Stimulated activated naive CD4-positive, alpha-beta T cell treated with Interleukin-2 at 50 U/mL for 16 hours (primary cell): ENCODE results near the gene DLGAP5.

Experiments
- DNase-seq: peaks from one replicate; lab custom pipeline; 2025; lab: John Stamatoyannopoulos, UW

DLGAP5 gene

DNA sequence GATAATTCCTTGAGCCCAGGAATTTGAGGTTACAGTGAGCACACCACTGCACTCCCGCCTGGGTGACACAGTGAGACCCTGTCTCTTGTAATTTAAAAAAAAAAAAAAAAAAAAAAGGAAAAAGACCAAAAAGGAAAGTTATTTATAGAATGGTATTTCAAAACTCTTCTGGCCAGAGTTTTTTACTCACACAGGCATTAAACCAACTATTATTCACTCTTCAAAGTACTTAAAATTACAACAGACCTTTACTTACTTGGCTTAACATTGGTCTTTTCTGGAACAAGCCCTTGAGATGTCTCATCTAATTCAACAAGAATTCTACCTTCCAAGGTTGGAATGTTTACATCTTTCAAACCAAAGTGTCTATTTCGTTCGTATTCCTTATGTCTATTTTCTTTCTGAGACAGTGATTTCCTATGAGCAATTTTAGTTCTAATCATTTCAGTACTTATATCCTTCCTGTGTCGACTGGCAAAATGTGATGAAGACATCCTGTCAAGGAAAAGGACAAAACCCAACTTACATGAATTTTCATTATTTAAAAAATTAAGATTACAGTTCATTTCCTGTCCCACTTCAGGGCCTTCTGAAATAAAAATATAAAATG lies 2.6 kb downstream of the DLGAP5 start:
- no peak for DNase-seq

DNA sequence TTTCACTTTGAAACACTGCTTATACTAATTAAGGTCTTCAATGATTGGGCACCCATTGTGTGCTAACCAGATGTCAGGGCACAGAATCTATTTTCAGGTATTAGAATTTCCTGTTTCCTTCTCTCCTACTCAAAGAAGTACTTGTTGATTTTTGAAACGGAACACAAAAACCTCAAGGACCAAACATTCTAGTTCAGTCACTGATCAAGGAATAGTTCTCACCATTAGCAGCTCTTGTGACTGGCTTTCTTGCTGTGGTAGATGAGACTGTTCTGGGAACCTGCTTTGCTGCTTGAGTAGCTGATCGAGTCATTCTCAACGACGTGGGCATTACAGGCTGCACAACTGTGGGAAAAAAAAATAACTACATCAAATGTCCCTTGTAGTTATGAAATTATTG lies 11.0 kb downstream of the DLGAP5 start:
- no peak for DNase-seq

DNA sequence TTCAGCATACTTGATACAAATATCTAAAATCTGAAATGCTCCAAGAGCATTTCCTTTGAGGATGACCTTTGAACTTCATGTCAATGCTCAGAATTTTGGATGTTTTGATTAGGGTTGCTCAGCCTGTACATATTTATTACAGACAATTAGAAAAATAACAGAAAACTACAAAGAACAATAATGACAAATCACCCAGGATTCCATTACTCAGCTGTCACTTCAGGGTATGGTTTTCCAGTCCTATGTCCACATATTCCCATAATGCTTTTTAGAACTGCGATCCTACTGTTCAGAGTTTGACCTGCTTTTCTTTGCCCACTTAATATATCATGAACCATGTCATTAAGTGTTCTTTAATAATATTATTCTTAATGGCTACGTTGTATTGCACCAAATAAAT lies 11.4 kb downstream of the DLGAP5 start:
- DNase-seq, result no peak

DNA sequence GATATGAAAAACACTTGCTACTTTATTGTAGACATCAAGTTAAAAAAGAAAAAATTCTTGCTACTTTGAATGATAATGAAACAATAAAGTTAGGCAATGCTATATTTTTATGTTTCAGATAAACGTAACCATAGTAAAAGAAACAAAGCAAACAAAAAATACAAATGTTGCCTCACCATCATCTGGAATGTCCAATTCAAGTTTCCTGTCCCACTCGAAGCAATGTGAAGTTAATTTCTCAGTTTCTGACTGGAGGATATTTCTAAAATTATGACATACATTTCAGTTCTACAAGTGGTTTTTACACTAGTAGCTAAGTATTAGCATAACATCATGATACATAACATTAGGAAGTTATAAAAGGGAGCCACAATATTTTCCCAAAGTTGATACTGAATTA lies 20.9 kb downstream of the DLGAP5 start:
- no peak for DNase-seq

DNA sequence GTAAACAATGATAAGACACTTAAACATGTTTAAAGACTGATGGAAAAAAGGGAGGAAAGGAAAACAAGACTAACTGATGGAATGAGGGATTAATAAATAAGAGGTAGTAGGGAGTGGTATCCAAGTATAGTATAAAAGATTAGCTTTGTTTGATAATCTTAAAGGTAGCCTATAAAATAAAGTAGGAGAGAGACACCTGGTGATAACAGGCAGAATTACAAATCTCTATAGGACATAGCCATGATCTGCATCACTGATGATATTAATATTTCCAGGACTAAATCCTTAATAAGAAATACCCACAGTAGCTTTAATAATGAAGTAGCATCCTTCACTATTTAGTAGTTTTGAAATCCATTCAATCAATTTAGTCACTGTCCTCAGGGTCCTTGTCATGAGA lies 30.4 kb downstream of the DLGAP5 start:
- no peak for DNase-seq

DNA sequence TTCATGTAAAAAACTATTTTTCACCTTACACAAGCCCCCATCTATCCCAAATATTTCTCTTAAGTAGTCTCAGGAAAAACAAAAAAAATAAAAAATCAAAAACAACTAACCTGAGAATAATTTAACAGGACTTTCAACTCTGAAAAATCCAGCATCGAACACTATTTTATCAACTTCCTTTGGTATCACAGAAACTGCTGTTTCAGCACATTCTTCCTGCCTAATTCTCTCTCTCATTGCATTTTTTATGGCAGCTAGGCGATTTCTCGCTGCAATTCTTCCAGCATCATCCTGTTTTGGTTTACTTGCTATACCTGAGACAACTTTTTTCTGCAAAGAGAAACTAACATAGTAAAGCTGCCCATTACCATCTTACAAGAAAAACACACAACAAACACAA lies 33.0 kb downstream of the DLGAP5 start:
- no peak for DNase-seq

DNA sequence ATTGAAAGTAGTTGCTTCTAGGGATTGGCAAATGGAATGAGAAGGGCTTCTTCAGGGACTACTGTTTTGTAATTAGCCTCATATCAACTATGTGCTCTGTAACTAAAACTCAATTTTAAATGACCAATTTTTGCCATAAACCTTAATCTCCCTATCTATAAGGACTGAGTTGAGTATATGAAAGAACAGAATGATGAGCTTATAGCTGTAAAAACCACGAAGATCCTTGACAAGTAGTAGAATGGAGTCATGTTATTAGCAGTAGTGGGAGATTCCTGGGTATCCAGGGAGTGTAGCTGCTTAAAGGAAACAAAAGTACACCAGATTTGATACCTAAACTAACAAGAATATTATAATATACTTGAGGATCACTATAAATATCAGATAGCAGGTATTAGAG lies 34.3 kb downstream of the DLGAP5 start:
- DNase-seq, result no peak

GRCh38 chr14:55153951-55154350 lies 37.4 kb downstream of the DLGAP5 start:
- DNase-seq, result no peak

GRCh38 chr14:55152052-55152753 lies 39.2 kb downstream of the DLGAP5 start:
- DNase-seq, result no peak

- DNase-seq, result no peak
Observed at GRCh38 chr14:55151601-55152000, 39.8 kb downstream of the DLGAP5 start.

DNA sequence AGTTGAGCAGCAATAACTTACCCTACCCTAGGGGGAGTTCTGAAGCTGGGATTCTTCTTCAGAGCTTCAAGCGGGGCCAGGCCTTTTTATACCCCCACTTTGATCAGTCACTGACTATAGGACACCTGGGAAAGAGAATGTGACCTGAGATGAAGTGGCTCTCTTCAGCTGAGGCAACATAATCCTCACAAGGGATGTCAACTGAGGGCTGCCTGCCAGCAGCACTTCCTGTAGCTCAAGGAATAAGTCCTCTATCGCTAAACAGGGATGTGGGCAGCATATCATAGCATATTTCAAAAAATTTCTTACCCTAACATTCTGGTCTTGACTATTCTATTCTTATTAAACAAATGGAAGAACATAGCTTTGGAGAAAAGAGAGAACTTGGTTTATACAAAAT lies 45.0 kb downstream of the DLGAP5 start:
- DNase-seq, result no peak

DNA sequence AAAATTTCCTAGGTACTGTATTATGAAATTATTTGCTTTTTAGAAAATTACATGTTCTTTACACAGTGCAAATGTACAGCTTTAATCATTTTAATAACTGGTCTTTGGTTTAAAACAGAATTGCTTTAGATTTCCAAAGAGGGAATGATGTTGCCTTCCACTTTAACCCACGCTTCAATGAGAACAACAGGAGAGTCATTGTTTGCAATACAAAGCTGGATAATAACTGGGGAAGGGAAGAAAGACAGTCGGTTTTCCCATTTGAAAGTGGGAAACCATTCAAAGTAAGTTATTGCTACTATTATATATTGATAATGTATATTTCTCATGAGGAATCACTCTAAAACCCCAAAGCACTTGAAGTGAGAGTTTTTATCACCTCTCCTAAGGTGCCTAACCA lies 48.9 kb downstream of the DLGAP5 start:
- no peak for DNase-seq

- DNase-seq, result no peak
Observed at GRCh38 chr14:55141825-55142224, 49.6 kb downstream of the DLGAP5 start.

DNA sequence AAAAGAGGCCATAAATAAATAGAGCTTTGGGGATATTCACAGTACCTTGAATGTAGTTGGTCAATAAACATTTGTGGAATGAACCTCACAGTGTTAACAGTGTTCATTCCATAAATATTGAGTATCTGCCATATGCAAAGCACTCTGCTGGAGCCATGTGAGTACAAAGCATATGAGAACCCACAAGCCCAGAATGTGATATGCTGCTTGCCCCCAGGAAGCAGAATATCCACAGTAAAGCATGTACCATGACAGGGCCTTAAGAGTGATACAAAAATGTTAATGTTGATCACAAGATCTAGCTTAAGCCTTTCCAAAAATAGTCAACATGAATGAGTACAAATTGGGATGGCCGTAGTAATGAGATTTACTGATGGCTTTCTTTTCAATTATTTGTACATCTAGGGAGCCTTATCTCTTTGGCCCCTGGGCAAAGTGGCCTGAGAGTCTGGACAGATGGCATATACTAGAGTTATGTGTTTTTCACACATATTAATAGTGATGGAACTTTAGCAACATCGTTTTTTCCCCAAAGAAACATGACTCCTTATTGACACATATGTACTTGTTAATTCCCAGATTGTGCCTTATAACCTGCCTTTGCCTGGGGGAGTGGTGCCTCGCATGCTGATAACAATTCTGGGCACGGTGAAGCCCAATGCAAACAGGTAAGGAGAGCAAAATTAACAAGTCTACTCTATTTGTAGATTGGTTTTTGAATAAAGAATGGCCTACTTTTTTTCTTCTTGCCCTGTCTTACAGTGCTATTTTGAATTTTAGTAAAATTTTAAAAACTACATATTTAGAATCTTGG lies 51.5 kb downstream of the DLGAP5 start:
- no peak for DNase-seq

GRCh38 chr14:55139141-55139540 lies 52.2 kb downstream of the DLGAP5 start:
- DNase-seq, result no peak

DNA sequence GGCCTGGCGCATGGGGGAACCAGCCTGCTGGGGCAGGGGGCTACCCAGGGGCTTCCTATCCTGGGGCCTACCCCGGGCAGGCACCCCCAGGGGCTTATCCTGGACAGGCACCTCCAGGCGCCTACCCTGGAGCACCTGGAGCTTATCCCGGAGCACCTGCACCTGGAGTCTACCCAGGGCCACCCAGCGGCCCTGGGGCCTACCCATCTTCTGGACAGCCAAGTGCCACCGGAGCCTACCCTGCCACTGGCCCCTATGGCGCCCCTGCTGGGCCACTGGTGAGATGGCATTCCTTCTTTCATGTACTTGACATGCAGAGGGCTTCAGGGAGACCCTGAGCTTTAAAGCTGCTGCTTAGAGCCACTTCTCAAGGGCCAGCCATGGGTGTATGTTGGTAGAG lies 53.3 kb downstream of the DLGAP5 start:
- DNase-seq, result no peak

DNA sequence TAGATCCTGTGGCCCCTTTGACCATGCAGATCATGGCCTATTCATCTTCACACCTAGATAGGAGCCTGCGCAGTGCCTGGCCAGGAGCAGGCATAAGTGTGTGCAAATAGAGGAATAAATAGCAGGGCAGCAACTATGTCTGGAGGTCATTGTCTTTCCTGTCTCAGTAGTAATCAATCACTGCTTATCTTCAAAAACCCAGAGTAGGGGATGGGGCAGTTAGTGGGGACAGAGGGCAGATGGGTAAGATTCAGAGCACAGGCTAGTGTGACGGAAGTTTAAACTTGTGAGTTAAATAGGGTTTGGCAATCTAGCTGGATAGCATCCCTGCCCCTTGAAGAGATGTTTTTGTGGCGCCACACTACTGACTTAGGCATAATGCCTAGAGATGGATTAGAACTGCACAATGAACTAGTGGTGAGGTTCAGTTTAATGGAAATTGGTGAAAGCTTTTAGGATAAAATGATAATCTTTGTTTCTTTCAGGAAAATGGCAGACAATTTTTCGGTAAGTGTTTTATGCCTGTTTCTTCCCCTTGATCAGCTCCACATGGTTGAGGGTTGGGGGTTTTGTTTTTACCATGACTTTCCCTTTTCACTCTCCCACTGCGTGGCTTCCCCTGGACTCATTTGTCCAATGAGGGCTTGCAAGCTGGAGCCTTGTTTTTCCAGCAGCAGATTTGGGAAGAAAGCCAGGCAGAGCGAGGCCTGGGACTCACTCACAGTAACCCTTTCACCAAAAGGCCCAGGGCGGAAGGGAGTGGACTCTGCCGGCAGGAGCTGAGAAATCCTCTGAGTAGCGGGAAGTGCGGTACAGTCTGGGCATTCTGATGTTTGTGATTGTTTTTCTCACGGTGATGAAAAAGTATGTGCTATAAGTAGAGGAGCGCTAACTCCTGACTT lies 54.2 kb downstream of the DLGAP5 start:
- no peak for DNase-seq

- DNase-seq, result no peak
Observed at GRCh38 chr14:55136241-55136640, 55.1 kb downstream of the DLGAP5 start.

DNA sequence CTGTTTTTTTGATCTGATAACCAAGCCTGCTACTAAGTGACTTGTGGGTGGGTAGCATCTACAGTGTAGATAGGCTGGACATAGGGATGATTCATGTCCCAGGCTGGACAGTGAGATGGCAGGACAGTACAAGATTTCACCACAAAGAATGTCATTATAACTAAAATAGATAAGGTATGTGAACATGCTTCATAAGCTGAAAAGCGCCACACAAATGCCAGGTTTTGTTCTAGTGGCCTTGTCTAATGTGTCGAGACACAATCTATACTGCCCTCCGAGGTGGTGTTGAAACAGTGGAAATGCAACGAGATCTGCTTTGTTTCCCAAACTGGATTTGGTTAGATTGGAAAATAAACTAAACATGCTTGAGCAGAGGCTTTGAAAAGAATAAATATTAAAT lies 58.0 kb downstream of the DLGAP5 start:
- DNase-seq, result no peak

DNA sequence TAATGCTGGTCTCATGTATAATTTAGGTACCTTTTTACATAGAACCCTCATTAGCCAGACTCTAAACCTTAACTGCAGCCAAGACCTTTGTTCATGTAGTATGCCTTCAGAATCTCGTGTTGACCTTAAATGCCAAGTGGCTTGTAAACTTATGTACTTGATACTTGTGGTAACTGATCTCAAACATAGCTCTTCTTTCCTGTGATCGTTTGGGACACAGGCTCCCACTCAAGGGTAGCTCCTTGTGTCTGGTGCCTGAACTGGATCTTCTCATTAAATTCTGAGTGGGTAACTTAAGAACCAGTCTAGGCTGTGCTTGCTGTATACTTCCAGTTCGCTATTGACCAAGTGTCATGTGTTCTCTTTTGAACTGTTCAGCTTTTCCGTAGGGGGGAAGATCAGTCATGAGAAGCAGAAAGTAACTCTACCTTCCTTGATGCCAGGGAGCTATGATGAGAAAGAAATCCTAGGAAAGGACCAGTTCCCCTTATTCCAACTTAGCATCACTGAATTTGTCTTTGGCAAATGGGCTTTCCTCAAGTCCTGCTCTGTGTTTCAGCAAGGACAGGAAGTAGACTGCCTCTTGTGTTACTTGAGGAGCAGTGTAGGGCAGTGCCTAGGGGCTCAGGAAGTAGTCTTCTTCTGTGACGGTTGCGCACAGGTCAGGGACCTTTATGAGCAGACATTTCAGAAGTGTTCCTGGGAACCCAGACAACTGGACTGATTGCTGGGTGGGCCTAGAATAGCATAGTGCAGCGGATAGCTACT lies 59.8 kb downstream of the DLGAP5 start:
- no peak for DNase-seq

DNA sequence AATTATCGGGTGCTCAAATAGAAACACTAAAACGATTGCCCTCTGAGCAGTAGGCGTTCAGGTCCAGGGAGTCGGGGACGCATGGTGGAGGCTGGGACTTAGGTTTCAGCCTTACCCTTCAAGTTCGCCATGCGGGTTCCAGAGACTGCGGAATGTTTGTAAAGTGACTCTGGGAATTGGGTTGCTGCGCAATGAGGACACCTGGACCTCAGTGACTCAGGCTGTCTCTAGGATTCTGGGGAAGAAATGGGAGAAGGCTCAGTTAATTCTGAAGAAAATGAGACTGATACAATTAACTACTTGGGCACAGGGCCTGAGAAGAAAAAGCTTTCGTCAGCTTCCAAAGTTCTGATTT lies 61.2 kb downstream of the DLGAP5 start:
- DNase-seq, result no peak
